DMS53 treated with DMSO at 0.1 percent for 48 hours (cell line): ENCODE data around the gene DISP2.

ENCODE experiments used
- DNase-seq: peaks from one replicate; lab custom pipeline; 2025; ENCODE audit not compliant: unreplicated experiment; lab: John Stamatoyannopoulos, UW

DISP2 gene

GRCh38 chr15:40357723-40358470 lies at the start of gene DISP2:
Gene DISP2, plus strand, starts transcription at chr15:40358219. Its CDS starts 103 bp downstream, at chr15:40358322.
- peak; percentile 66 for DNase-seq

- no peak for DNase-seq
Measured at GRCh38 chr15:40309344-40309862, 48.6 kb upstream of the DISP2 start.

GRCh38 chr15:40310001-40310959 lies 47.7 kb upstream of the DISP2 start:
- peak; percentile 8 for DNase-seq

GRCh38 chr15:40310993-40311392 lies 47.0 kb upstream of the DISP2 start:
- no peak for DNase-seq

- no peak for DNase-seq
Measured at GRCh38 chr15:40312370-40313158, 45.5 kb upstream of the DISP2 start.

- DNase-seq: peak; percentile 32
Measured at GRCh38 chr15:40313531-40314398, 44.3 kb upstream of the DISP2 start.

GRCh38 chr15:40314723-40315276 lies 43.2 kb upstream of the DISP2 start:
- DNase-seq: no peak

- DNase-seq: no peak
Measured at GRCh38 chr15:40316931-40317330, 41.1 kb upstream of the DISP2 start.

GRCh38 chr15:40317580-40317979 lies 40.4 kb upstream of the DISP2 start:
- DNase-seq: no peak

GRCh38 chr15:40320409-40320808 lies 37.6 kb upstream of the DISP2 start:
- no peak for DNase-seq

- peak; percentile 42 for DNase-seq
Measured at GRCh38 chr15:40320931-40321371, 37.1 kb upstream of the DISP2 start.

- DNase-seq: no peak
Measured at GRCh38 chr15:40322531-40323238, 35.3 kb upstream of the DISP2 start.

- DNase-seq: peak; percentile 84
Measured at GRCh38 chr15:40323239-40323952, 34.6 kb upstream of the DISP2 start, which contains the start of gene INAFM2. Gene INAFM2, plus strand, starts transcription at chr15:40323692. Its CDS starts 364 bp downstream, at chr15:40324056.

GRCh38 chr15:40323953-40324937 lies 33.8 kb upstream of the DISP2 start:
- no peak for DNase-seq

GRCh38 chr15:40325188-40325587 lies 32.8 kb upstream of the DISP2 start:
- DNase-seq: no peak

GRCh38 chr15:40325700-40326099 lies 32.3 kb upstream of the DISP2 start:
- no peak for DNase-seq

GRCh38 chr15:40327457-40327856 lies 30.6 kb upstream of the DISP2 start:
- no peak for DNase-seq
